ENCODE measurements around the gene P3H2.
"Not testable (repeated sequence)": the region's sequence is repeated elsewhere in the genome, so short reads cannot be mapped to it uniquely, and the experiment has no call there.

P3H2 gene

GRCh38 chr3:190120269-190121060 is at the start of gene P3H2:
Gene P3H2, minus strand, starts transcription at chr3:190120897. Its CDS starts 166 bp downstream, at chr3:190120731.
- DNase-seq, result peak; percentile 83

- DNase-seq, result no peak
These were observed 49.2 kb upstream of the P3H2 start for GRCh38 chr3:190169877-190170276.

- DNase-seq, result no peak
These were observed 48.5 kb upstream of the P3H2 start for GRCh38 chr3:190169243-190169642.

- DNase-seq, result no peak
These were observed 47.4 kb upstream of the P3H2 start for GRCh38 chr3:190167936-190168680.

GRCh38 chr3:190166948-190167347 is 46.3 kb upstream of the P3H2 start:
- DNase-seq, result no peak

GRCh38 chr3:190165253-190165652 is 44.6 kb upstream of the P3H2 start:
- no peak for DNase-seq

GRCh38 chr3:190162013-190162412 is 41.3 kb upstream of the P3H2 start:
- DNase-seq, result not testable (repeated sequence)

- no peak for DNase-seq
These were observed 39.3 kb upstream of the P3H2 start for GRCh38 chr3:190159902-190160435.

GRCh38 chr3:190158261-190158660 is 37.6 kb upstream of the P3H2 start:
- no peak for DNase-seq

- DNase-seq, result no peak
These were observed 35.1 kb upstream of the P3H2 start for GRCh38 chr3:190155752-190156151.

- no peak for DNase-seq
These were observed 30.0 kb upstream of the P3H2 start for GRCh38 chr3:190150681-190151080.

- DNase-seq, result not testable (repeated sequence)
These were observed 29.3 kb upstream of the P3H2 start for GRCh38 chr3:190149830-190150619.

- not testable (repeated sequence) for DNase-seq
These were observed 24.1 kb upstream of the P3H2 start for GRCh38 chr3:190144793-190145192.

GRCh38 chr3:190142041-190142440 is 21.3 kb upstream of the P3H2 start:
- no peak for DNase-seq

GRCh38 chr3:190139365-190139764 is 18.7 kb upstream of the P3H2 start:
- no peak for DNase-seq

- DNase-seq, result no peak
These were observed 11.7 kb upstream of the P3H2 start for GRCh38 chr3:190132371-190132770.

GRCh38 chr3:190131329-190131728 is 10.6 kb upstream of the P3H2 start:
- DNase-seq, result peak; percentile 77

- DNase-seq, result peak; percentile 79
These were observed 10.0 kb upstream of the P3H2 start for GRCh38 chr3:190130696-190131095.

GRCh38 chr3:190130037-190130436 is 9.3 kb upstream of the P3H2 start:
- no peak for DNase-seq

GRCh38 chr3:190127797-190128196 is 7.1 kb upstream of the P3H2 start:
- DNase-seq, result no peak

GRCh38 chr3:190127195-190127594 is 6.5 kb upstream of the P3H2 start:
- DNase-seq, result no peak

GRCh38 chr3:190125436-190126068 is 4.9 kb upstream of the P3H2 start:
- DNase-seq, result no peak

GRCh38 chr3:190124067-190124466 is 3.4 kb upstream of the P3H2 start:
- DNase-seq, result no peak

Data from NCI-H2171 (cell line).